ENCODE measurements around the gene IL18R1.
"Not testable (repeated sequence)": the region's sequence is repeated elsewhere in the genome, so short reads cannot be mapped to it uniquely, and the experiment has no call there.

Gene IL18R1

DNA sequence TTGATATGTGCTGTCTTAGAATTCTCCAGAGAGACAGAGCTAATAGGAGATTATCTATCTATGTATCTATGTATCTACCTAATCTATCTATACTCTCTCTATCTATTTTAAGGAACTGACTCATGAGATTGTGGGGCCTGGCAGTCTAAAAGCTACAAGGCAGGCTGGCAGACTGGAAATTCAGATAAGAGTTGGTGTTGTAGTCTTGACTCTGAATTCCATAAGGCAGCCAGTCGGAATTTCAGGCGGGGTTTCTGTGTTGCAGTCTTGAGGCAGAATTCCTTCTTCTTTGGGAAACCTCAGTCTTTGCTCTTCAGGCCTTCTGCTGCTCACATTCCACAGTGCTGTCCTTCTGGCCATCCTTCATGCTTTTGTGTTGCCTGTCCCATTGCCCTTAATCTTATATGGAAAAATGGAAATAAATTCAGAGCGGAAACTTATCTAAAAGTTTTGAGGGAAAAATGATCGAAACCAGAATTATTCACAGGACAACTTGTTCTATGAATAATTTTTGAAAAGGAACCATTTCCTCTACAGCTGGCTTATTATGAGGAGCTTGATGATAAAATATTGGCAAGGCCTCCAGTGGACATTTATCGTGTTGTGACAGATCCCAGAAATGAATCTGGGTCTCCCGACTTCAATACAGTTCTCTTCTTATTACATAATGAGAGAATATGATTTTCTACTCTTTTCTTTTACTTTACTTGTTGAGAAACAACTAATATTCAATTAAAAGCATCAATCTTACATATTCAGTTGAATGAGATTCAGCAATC is 33.5 kb upstream of the IL18R1 start:
- no peaks in the 10 kb centered on the region for H3K27me3 ChIP-seq (ENCODE audit: low read length)
- H3K27ac ChIP-seq (ENCODE audit: low read depth, low read length) = no peak overlapping the region
- H3K9me2 ChIP-seq (replicated peaks; ENCODE audit: insufficient read depth, low read length) = no peaks in the 10 kb centered on the region
- TF ChIP-seq EZH2phosphoT487 (conservative IDR thresholded peaks at IDR 0.05; ENCODE audit: low read length) = no peak
- TF ChIP-seq, protein P1, sequence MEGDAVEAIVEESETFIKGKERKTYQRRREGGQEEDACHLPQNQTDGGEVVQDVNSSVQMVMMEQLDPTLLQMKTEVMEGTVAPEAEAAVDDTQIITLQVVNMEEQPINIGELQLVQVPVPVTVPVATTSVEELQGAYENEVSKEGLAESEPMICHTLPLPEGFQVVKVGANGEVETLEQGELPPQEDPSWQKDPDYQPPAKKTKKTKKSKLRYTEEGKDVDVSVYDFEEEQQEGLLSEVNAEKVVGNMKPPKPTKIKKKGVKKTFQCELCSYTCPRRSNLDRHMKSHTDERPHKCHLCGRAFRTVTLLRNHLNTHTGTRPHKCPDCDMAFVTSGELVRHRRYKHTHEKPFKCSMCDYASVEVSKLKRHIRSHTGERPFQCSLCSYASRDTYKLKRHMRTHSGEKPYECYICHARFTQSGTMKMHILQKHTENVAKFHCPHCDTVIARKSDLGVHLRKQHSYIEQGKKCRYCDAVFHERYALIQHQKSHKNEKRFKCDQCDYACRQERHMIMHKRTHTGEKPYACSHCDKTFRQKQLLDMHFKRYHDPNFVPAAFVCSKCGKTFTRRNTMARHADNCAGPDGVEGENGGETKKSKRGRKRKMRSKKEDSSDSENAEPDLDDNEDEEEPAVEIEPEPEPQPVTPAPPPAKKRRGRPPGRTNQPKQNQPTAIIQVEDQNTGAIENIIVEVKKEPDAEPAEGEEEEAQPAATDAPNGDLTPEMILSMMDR (IDR thresholded peaks at IDR 0.05; ENCODE audit: insufficient read depth, low read length, poor library complexity, severe bottlenecking) = no peak
- no peaks in the 10 kb centered on the region for H4K20me1 ChIP-seq (ENCODE audit: low read depth, low read length)
- H3K9me3 ChIP-seq (ENCODE audit: insufficient read depth, low read length) = no peaks in the 10 kb centered on the region
- no peak overlapping the region for H3K4me2 ChIP-seq (ENCODE audit: low read depth, low read length, poor library complexity, severe bottlenecking)
- no peak overlapping the region for H3K4me3 ChIP-seq (ENCODE audit: insufficient read depth, low read length, poor library complexity, severe bottlenecking)
- H3F3A ChIP-seq (ENCODE audit: insufficient read depth) = no peaks in the 10 kb centered on the region
- no peaks in the 10 kb centered on the region for H3K79me2 ChIP-seq (ENCODE audit: insufficient read depth, low read length)
- H3K36me3 ChIP-seq (ENCODE audit: low read length) = no peaks in the 10 kb centered on the region
- no peak overlapping the region for H3K9ac ChIP-seq (ENCODE audit: low read length)
- no peak overlapping the region for H2AFZ ChIP-seq (ENCODE audit: low read depth, low read length, severe bottlenecking)

DNA sequence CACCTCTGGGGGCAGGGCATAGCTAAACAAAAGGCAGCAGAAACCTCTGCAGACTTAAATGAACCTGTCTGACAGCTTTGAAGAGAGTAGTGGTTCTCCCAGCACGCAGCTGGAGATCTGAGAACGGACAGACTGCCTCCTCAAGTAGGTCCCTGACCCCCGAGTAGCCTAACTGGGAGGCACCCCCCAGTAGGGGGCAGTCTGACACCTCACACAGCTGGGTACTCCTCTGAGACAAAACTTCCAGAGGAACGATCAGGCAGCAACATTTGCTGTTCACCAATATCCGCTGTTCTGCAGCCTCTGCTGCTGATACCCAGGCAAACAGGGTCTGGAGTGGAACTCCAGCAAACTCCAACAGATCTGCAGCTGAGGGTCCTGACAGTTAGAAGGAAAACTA is 30.7 kb upstream of the IL18R1 start:
- H3K9me2 ChIP-seq (replicated peaks; ENCODE audit: insufficient read depth, low read length); H4K20me1 ChIP-seq (ENCODE audit: low read depth, low read length); H3K4me3 ChIP-seq (ENCODE audit: insufficient read depth, low read length, poor library complexity, severe bottlenecking); H3K9me3 ChIP-seq (ENCODE audit: insufficient read depth, low read length); H3K4me2 ChIP-seq (ENCODE audit: low read depth, low read length, poor library complexity, severe bottlenecking); H3K27me3 ChIP-seq (ENCODE audit: low read length); H3K79me2 ChIP-seq (ENCODE audit: insufficient read depth, low read length); H3K9ac ChIP-seq (ENCODE audit: low read length); H3F3A ChIP-seq (ENCODE audit: insufficient read depth); H3K27ac ChIP-seq (ENCODE audit: low read depth, low read length); H2AFZ ChIP-seq (ENCODE audit: low read depth, low read length, severe bottlenecking); H3K36me3 ChIP-seq (ENCODE audit: low read length): not testable (repeated sequence)

DNA sequence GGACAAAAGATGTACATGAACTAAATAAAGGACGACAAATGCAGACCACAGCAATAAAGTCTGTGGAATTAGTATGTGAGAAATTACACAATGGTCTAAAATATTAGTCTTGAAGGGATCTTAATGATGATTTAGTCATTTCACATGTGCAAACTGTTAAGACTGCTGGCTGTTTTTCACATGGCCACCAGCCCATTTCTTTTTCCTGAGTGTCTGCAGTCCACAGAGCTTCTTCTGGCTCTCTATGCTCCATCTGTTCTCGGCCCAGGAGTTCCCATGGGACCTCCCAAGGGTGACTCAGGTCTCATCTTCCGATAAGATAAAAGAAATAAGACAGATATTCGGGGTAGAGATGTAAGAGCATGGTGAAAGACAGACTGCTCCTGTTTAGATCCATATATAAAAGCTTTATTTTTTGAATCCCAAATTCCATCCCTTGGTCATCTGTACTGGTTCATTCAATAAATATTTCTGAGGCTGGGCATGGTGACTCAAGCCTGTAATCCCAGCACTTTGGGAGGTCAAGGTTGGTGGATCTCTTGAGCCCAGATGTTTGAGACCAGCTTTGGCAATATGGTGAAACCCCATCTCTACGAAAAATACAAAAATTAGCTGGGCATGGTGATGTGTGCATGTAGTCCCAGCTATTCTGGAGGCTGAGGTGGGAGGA is 24.1 kb upstream of the IL18R1 start:
- Histone ChIP-seq H3K4me3 (ENCODE audit: insufficient read depth, low read length, poor library complexity, severe bottlenecking) (no peak overlapping the region), H3K9me2 (replicated peaks; ENCODE audit: insufficient read depth, low read length) (no peaks in the 10 kb centered on the region), H3F3A (ENCODE audit: insufficient read depth) (no peaks in the 10 kb centered on the region), H4K20me1 (ENCODE audit: low read depth, low read length) (no peaks in the 10 kb centered on the region), H3K27me3 (ENCODE audit: low read length) (no peaks in the 10 kb centered on the region), H3K9ac (ENCODE audit: low read length) (no peak overlapping the region), H3K4me2 (ENCODE audit: low read depth, low read length, poor library complexity, severe bottlenecking) (no peak overlapping the region), H3K79me2 (ENCODE audit: insufficient read depth, low read length) (no peaks in the 10 kb centered on the region), H2AFZ (ENCODE audit: low read depth, low read length, severe bottlenecking) (no peak overlapping the region), H3K27ac (ENCODE audit: low read depth, low read length) (no peak overlapping the region), H3K9me3 (ENCODE audit: insufficient read depth, low read length) (no peaks in the 10 kb centered on the region), H3K36me3 (ENCODE audit: low read length) (no peaks in the 10 kb centered on the region; the same call in 1 of the 2 replicates)
- TF ChIP-seq, protein P1 (IDR thresholded peaks at IDR 0.05; ENCODE audit: insufficient read depth, low read length, poor library complexity, severe bottlenecking) = no peak
- TF ChIP-seq EZH2phosphoT487 (conservative IDR thresholded peaks at IDR 0.05; ENCODE audit: low read length) = no peak

DNA sequence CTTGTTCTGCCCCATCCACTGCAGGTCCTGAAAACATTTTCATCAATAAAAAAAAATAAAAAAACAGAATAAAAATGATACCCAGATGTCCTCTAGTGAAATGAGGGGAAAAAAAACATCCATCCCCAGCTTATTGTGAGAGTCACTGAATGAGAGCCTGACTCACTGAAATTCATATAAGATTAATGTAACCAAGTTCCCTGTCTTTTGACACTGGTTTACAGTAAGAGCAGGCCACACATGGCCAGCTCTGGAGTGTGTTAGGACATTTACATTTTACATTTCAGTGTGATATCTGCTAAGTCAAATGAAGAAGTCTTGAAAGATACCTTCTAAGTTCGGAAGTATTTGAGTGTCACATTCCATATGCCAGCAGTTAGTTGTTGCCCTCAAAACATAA is 21.1 kb upstream of the IL18R1 start:
- no peaks in the 10 kb centered on the region for H3K27me3 ChIP-seq (ENCODE audit: low read length)
- H3K27ac ChIP-seq (ENCODE audit: low read depth, low read length) = no peak overlapping the region
- TF ChIP-seq, protein P1 (IDR thresholded peaks at IDR 0.05; ENCODE audit: insufficient read depth, low read length, poor library complexity, severe bottlenecking) = no peak
- no peak for TF ChIP-seq EZH2phosphoT487 (conservative IDR thresholded peaks at IDR 0.05; ENCODE audit: low read length)
- no peak overlapping the region for H2AFZ ChIP-seq (ENCODE audit: low read depth, low read length, severe bottlenecking)
- no peaks in the 10 kb centered on the region; the same call in 1 of the 2 replicates for H3K36me3 ChIP-seq (ENCODE audit: low read length)
- H4K20me1 ChIP-seq (ENCODE audit: low read depth, low read length) = no peaks in the 10 kb centered on the region
- H3K4me3 ChIP-seq (ENCODE audit: insufficient read depth, low read length, poor library complexity, severe bottlenecking) = no peak overlapping the region
- H3K79me2 ChIP-seq (ENCODE audit: insufficient read depth, low read length) = no peaks in the 10 kb centered on the region
- no peak overlapping the region for H3K9ac ChIP-seq (ENCODE audit: low read length)
- H3K4me2 ChIP-seq (ENCODE audit: low read depth, low read length, poor library complexity, severe bottlenecking) = no peak overlapping the region
- H3K9me2 ChIP-seq (replicated peaks; ENCODE audit: insufficient read depth, low read length) = no peaks in the 10 kb centered on the region
- no peaks in the 10 kb centered on the region for H3K9me3 ChIP-seq (ENCODE audit: insufficient read depth, low read length)
- 0 out of 2 replicates have a peak, but pooled peaks cover 3% of the 10 kb centered on the region for H3F3A ChIP-seq (ENCODE audit: insufficient read depth)
